ENCODE data around the gene PSENEN.

Gene PSENEN

GRCh38 chr19:35743640-35744429 is 1.6 kb upstream of the PSENEN start:
- H3K4me1 ChIP-seq (ENCODE audit: control insufficient read depth, low read depth, low read length): no peaks in the 10 kb centered on the region
- WGBS (ENCODE audit: extremely low coverage, insufficient coverage, low lambda C conversion rate): no CpG with 5 or more reads among the region's 19 CpGs
- no peaks in the 10 kb centered on the region for H3K79me1 ChIP-seq (ENCODE audit: low read length)
- no peaks in the 10 kb centered on the region for H3K27me3 ChIP-seq (ENCODE audit: insufficient read depth, low read length, poor library complexity)
- no peak for DNase-seq
- H3K56ac ChIP-seq (ENCODE audit: low read length): no peak overlapping the region
- H3K36me3 ChIP-seq (ENCODE audit: control insufficient read depth, insufficient read depth, low read length): peaks cover under 1% of the 10 kb centered on the region
- no peak overlapping the region for H3K4me3 ChIP-seq (ENCODE audit: low read length)
- no peak overlapping the region for H3K9ac ChIP-seq (ENCODE audit: low read length)
- H3K4ac ChIP-seq (ENCODE audit: low read depth, low read length): no peak overlapping the region
- no peaks in the 10 kb centered on the region for H3K79me2 ChIP-seq (ENCODE audit: control insufficient read depth, insufficient read depth, low read length)
- no peak overlapping the region for H3K4me2 ChIP-seq (ENCODE audit: low read length)
- no peak overlapping the region for H4K5ac ChIP-seq (ENCODE audit: low read length)
- no peak overlapping the region for H4K8ac ChIP-seq (ENCODE audit: low read depth, low read length)
- H2BK5ac ChIP-seq (ENCODE audit: low read length): no peak overlapping the region
- no peak overlapping the region for H3K23ac ChIP-seq (ENCODE audit: low read length)
- H2BK120ac ChIP-seq (ENCODE audit: low read depth, low read length): no peak overlapping the region
- no peak overlapping the region for H2BK15ac ChIP-seq (replicated peaks; ENCODE audit: low read depth)
- no peak overlapping the region for H2AK5ac ChIP-seq (ENCODE audit: low read length)
- no peak overlapping the region for H3K27ac ChIP-seq (ENCODE audit: low read depth, low read length)
- H3K18ac ChIP-seq (ENCODE audit: low read length): no peak overlapping the region

DNA sequence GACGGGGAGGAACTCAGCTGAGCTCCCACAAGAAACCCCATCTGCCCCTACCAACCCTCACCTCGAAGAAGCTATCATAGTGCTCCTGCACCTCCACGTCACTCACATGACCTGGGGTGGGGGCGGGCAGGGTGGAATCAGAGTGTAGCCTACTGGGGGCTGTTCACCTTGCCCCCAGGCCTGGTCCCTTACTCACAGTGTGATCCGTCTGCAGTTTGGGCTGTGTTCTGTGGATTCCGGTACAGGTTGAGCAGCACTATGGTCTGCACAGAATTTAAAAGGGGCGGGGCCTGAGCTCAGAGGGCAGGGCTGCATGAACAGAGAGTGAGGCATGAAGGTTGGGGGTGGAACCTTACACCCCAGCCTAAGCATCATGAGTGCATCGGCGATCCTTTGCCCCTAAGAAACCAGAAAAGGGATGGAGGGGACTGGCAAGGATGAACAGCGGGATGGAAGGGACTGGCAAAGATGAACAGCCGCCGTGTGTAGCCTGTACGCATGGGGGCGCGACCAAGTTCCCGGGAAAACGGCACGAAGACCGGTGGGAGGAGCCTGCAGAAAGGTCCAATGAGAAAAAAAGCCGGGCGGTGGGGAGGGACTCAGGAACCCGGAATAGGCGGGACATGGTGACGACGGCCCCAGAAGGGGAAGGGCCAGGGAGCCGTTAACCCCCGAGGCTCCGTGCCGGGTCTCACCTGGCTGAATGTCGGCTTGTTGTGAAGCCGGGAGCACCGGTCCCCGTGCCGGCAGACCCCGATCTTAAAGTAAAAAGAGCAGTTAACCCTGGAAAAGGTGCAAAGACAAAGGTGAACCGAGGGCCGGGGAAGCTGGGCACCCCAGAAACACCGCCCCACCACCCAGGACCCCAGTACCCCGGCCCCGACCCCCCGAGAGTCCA is 772 bp upstream of the PSENEN start:
- H3K4me3 ChIP-seq (ENCODE audit: low read length): peak overlapping the region; percentile 78
- no peaks in the 10 kb centered on the region for H3K4me1 ChIP-seq (ENCODE audit: control insufficient read depth, low read depth, low read length)
- no CpG with 5 or more reads among the region's 41 CpGs for WGBS (ENCODE audit: extremely low coverage, insufficient coverage, low lambda C conversion rate)
- peak overlapping the region; percentile 87 for H3K56ac ChIP-seq (ENCODE audit: low read length)
- H3K27ac ChIP-seq (ENCODE audit: low read depth, low read length): peak overlapping the region; percentile 78
- H3K4ac ChIP-seq (ENCODE audit: low read depth, low read length): peak overlapping the region; percentile 85
- H3K27me3 ChIP-seq (ENCODE audit: insufficient read depth, low read length, poor library complexity): no peaks in the 10 kb centered on the region
- H4K5ac ChIP-seq (ENCODE audit: low read length): no peak overlapping the region
- no peak overlapping the region for H3K23ac ChIP-seq (ENCODE audit: low read length)
- no peak overlapping the region for H4K8ac ChIP-seq (ENCODE audit: low read depth, low read length)
- H2BK15ac ChIP-seq (replicated peaks; ENCODE audit: low read depth): no peak overlapping the region
- H2BK120ac ChIP-seq (ENCODE audit: low read depth, low read length): peak overlapping the region; percentile 75
- H2AK5ac ChIP-seq (ENCODE audit: low read length): no peak overlapping the region
- H2BK5ac ChIP-seq (ENCODE audit: low read length): peak overlapping the region; percentile 56
- peak overlapping the region; percentile 82 for H3K9ac ChIP-seq (ENCODE audit: low read length)
- H3K4me2 ChIP-seq (ENCODE audit: low read length): peak overlapping the region; percentile 87
- no peaks in the 10 kb centered on the region for H3K79me1 ChIP-seq (ENCODE audit: low read length)
- DNase-seq: peak; percentile 99
- no peaks in the 10 kb centered on the region for H3K36me3 ChIP-seq (ENCODE audit: control insufficient read depth, insufficient read depth, low read length)
- peak overlapping the region; percentile 100 for H3K18ac ChIP-seq (ENCODE audit: low read length)
- no peaks in the 10 kb centered on the region for H3K79me2 ChIP-seq (ENCODE audit: control insufficient read depth, insufficient read depth, low read length)

GRCh38 chr19:35746087-35746462 is 624 bp downstream of the PSENEN start:
- no peak for DNase-seq
- no peak overlapping the region for H2AK5ac ChIP-seq (ENCODE audit: low read length)

DNA sequence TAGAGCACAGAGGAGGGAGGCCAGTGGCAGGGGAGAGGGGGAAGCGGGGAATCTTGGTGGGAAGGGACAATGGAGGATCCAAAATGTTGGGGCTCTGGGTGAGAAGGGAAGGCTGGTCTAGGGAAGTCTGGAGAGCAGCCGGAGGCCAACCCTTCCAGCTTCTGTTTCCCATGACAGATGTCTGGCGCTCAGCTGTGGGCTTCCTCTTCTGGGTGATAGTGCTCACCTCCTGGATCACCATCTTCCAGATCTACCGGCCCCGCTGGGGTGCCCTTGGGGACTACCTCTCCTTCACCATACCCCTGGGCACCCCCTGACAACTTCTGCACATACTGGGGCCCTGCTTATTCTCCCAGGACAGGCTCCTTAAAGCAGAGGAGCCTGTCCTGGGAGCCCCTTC is 1.1 kb downstream of the PSENEN start:
- peak overlapping the region; percentile 90 for H3K9ac ChIP-seq (ENCODE audit: low read length)
- WGBS (ENCODE audit: extremely low coverage, insufficient coverage, low lambda C conversion rate): no CpG with 5 or more reads among the region's 5 CpGs

More at GRCh38 chr19:35746087-35746462, 624 bp downstream of the PSENEN start:
- H3K56ac ChIP-seq (ENCODE audit: low read length): peak overlapping the region; percentile 75
- H3K36me3 ChIP-seq (ENCODE audit: control insufficient read depth, insufficient read depth, low read length): no peaks in the 10 kb centered on the region
- H3K4me1 ChIP-seq (ENCODE audit: control insufficient read depth, low read depth, low read length): no peaks in the 10 kb centered on the region
- no peak overlapping the region for H2BK120ac ChIP-seq (ENCODE audit: low read depth, low read length)
- no peak overlapping the region for H2BK15ac ChIP-seq (replicated peaks; ENCODE audit: low read depth)
- no peak overlapping the region for H2BK5ac ChIP-seq (ENCODE audit: low read length)
- H3K27ac ChIP-seq (ENCODE audit: low read depth, low read length): no peak overlapping the region
- H3K9ac ChIP-seq (ENCODE audit: low read length): peak overlapping the region; percentile 90
- H3K79me1 ChIP-seq (ENCODE audit: low read length): no peaks in the 10 kb centered on the region
- peak overlapping the region; percentile 58 for H3K4me3 ChIP-seq (ENCODE audit: low read length)
- H3K23ac ChIP-seq (ENCODE audit: low read length): no peak overlapping the region
- WGBS (ENCODE audit: extremely low coverage, insufficient coverage, low lambda C conversion rate): no CpG with 5 or more reads among the region's 4 CpGs
- peak overlapping the region; percentile 26 for H3K4ac ChIP-seq (ENCODE audit: low read depth, low read length)
- no peak overlapping the region for H4K5ac ChIP-seq (ENCODE audit: low read length)
- no peaks in the 10 kb centered on the region for H3K79me2 ChIP-seq (ENCODE audit: control insufficient read depth, insufficient read depth, low read length)
- H4K8ac ChIP-seq (ENCODE audit: low read depth, low read length): no peak overlapping the region
- peak overlapping the region; percentile 93 for H3K4me2 ChIP-seq (ENCODE audit: low read length)
- peak overlapping the region; percentile 39 for H3K18ac ChIP-seq (ENCODE audit: low read length)
- no peaks in the 10 kb centered on the region for H3K27me3 ChIP-seq (ENCODE audit: insufficient read depth, low read length, poor library complexity)

GRCh38 chr19:35748106-35749020 is 2.9 kb downstream of the PSENEN start, which contains the start of gene LIN37:
LIN37 (plus strand) TSS chr19:35748576; CDS start chr19:35748725, 149 bp downstream.
- H2BK5ac ChIP-seq (ENCODE audit: low read length): no peak within 1 kb of the TSS
- no CpG with 5 or more reads among the region's 45 CpGs for WGBS (ENCODE audit: extremely low coverage, insufficient coverage, low lambda C conversion rate)
- no peak within 1 kb of the TSS for H2AK5ac ChIP-seq (ENCODE audit: low read length)
- H3K9ac ChIP-seq (ENCODE audit: low read length): peak within 1 kb of the TSS; percentile 85
- H2BK15ac ChIP-seq (replicated peaks; ENCODE audit: low read depth): no peak within 1 kb of the TSS
- no peaks in the 10 kb centered on the region for H3K79me2 ChIP-seq (ENCODE audit: control insufficient read depth, insufficient read depth, low read length)
- H2BK120ac ChIP-seq (ENCODE audit: low read depth, low read length): no peak within 1 kb of the TSS
- H3K18ac ChIP-seq (ENCODE audit: low read length): no peak within 1 kb of the TSS
- H3K36me3 ChIP-seq (ENCODE audit: control insufficient read depth, insufficient read depth, low read length): no peaks in the 10 kb centered on the region
- H3K27me3 ChIP-seq (ENCODE audit: insufficient read depth, low read length, poor library complexity): no peaks in the 10 kb centered on the region
- no peak within 1 kb of the TSS for H4K8ac ChIP-seq (ENCODE audit: low read depth, low read length)
- peak within 1 kb of the TSS; percentile 94 for H3K56ac ChIP-seq (ENCODE audit: low read length)
- no peak within 1 kb of the TSS for H3K23ac ChIP-seq (ENCODE audit: low read length)
- H3K4me2 ChIP-seq (ENCODE audit: low read length): peak within 1 kb of the TSS; percentile 99
- H3K4ac ChIP-seq (ENCODE audit: low read depth, low read length): no peak within 1 kb of the TSS
- H3K4me1 ChIP-seq (ENCODE audit: control insufficient read depth, low read depth, low read length): no peaks in the 10 kb centered on the region
- no peak within 1 kb of the TSS for H4K5ac ChIP-seq (ENCODE audit: low read length)
- DNase-seq: peak; percentile 100
- H3K79me1 ChIP-seq (ENCODE audit: low read length): no peaks in the 10 kb centered on the region
- H3K4me3 ChIP-seq (ENCODE audit: low read length): peak within 1 kb of the TSS; percentile 95
- no peak within 1 kb of the TSS for H3K27ac ChIP-seq (ENCODE audit: low read depth, low read length)

More for the DNA sequence above, 1.1 kb downstream of the PSENEN start:
- Histone ChIP-seq H4K5ac (ENCODE audit: low read length) (no peak overlapping the region), H2AK5ac (ENCODE audit: low read length) (no peak overlapping the region), H3K4ac (ENCODE audit: low read depth, low read length) (no peak overlapping the region), H3K79me1 (ENCODE audit: low read length) (no peaks in the 10 kb centered on the region), H3K79me2 (ENCODE audit: control insufficient read depth, insufficient read depth, low read length) (no peaks in the 10 kb centered on the region), H4K8ac (ENCODE audit: low read depth, low read length) (no peak overlapping the region), H3K56ac (ENCODE audit: low read length) (peak overlapping the region; percentile 75), H2BK5ac (ENCODE audit: low read length) (no peak overlapping the region), H3K27me3 (ENCODE audit: insufficient read depth, low read length, poor library complexity) (no peaks in the 10 kb centered on the region), H3K18ac (ENCODE audit: low read length) (no peak overlapping the region), H3K23ac (ENCODE audit: low read length) (no peak overlapping the region), H3K4me2 (ENCODE audit: low read length) (peak overlapping the region; percentile 93), H3K36me3 (ENCODE audit: control insufficient read depth, insufficient read depth, low read length) (no peaks in the 10 kb centered on the region), H2BK120ac (ENCODE audit: low read depth, low read length) (no peak overlapping the region), H3K27ac (ENCODE audit: low read depth, low read length) (no peak overlapping the region), H3K4me3 (ENCODE audit: low read length) (no peak overlapping the region), H3K4me1 (ENCODE audit: control insufficient read depth, low read depth, low read length) (no peaks in the 10 kb centered on the region), H2BK15ac (replicated peaks; ENCODE audit: low read depth) (no peak overlapping the region)
- no peak for DNase-seq
